ENCODE data around the gene KCNT2. TPM values are rescaled to one million over a fixed set of nuclear protein-coding genes. Genes with fewer than 3 reads are reported as not detected.

KCNT2 gene
- total RNA-seq, 1 donor from 2014 or later = 29.8 TPM

- Histone ChIP-seq H2AFZ (replicated peaks) (no peak overlapping the region), H4K20me1 (ENCODE audit: low read depth) (no peaks in the 10 kb centered on the region), H3F3A (ENCODE audit: low read depth) (peaks cover 8% of the 10 kb centered on the region), H3K27me3 (no peaks in the 10 kb centered on the region), H3K9me3 (ENCODE audit: low read depth) (no peaks in the 10 kb centered on the region), H3K27ac (peak overlapping the region; percentile 66), H3K36me3 (no peaks in the 10 kb centered on the region), H3K4me2 (peak overlapping the region; percentile 46), H3K79me2 (ENCODE audit: low read depth) (no peaks in the 10 kb centered on the region), H3K4me1 (peaks cover 34% of the 10 kb centered on the region), H3K4me3 (no peak overlapping the region), H3K9ac (no peak overlapping the region)
- no peak overlapping the region for H3K4me3 Mint-ChIP-seq
- H3K9me3 Mint-ChIP-seq = no peaks in the 10 kb centered on the region
- no peak overlapping the region for H3K27ac Mint-ChIP-seq
- TF ChIP-seq EZH2phosphoT487 (IDR thresholded peaks at IDR 0.05) = no peak
- TF ChIP-seq CTCF (IDR thresholded peaks at IDR 0.05) = no peak
- no peak for TF ChIP-seq EZH2 (IDR thresholded peaks at IDR 0.05)
- H3K27me3 Mint-ChIP-seq (ENCODE audit: insufficient read depth, low read depth) = no peaks in the 10 kb centered on the region
- DNase-seq (ENCODE audit: low spot score) = peak; percentile 40
- peaks cover 16% of the 10 kb centered on the region for H3K4me1 Mint-ChIP-seq
- no peaks in the 10 kb centered on the region for H3K36me3 Mint-ChIP-seq
Measured at GRCh38 chr1:196344453-196344852, 263.8 kb downstream of the KCNT2 start.

- Mint-ChIP-seq H3K27ac (no peak overlapping the region), H3K4me3 (no peak overlapping the region), H3K9me3 (no peaks in the 10 kb centered on the region), H3K4me1 (no peaks in the 10 kb centered on the region), H3K27me3 (ENCODE audit: insufficient read depth, low read depth) (peaks cover 2% of the 10 kb centered on the region), H3K36me3 (no peaks in the 10 kb centered on the region)
- no peaks in the 10 kb centered on the region for H3K4me1 ChIP-seq
- H3K9ac ChIP-seq = no peak overlapping the region
- H3K4me2 ChIP-seq = no peak overlapping the region
- no peaks in the 10 kb centered on the region for H3F3A ChIP-seq (ENCODE audit: low read depth)
- no peaks in the 10 kb centered on the region for H3K36me3 ChIP-seq
- no peaks in the 10 kb centered on the region for H3K27me3 ChIP-seq
- no peak overlapping the region for H3K4me3 ChIP-seq
- DNase-seq (ENCODE audit: low spot score) = no peak
- H3K27ac ChIP-seq = no peak overlapping the region
- no peak overlapping the region for H2AFZ ChIP-seq (replicated peaks)
- H3K9me3 ChIP-seq (ENCODE audit: low read depth) = no peaks in the 10 kb centered on the region
- TF ChIP-seq EZH2phosphoT487 (IDR thresholded peaks at IDR 0.05) (no peak), CTCF (IDR thresholded peaks at IDR 0.05) (no peak), EZH2 (IDR thresholded peaks at IDR 0.05) (no peak)
- no peaks in the 10 kb centered on the region for H4K20me1 ChIP-seq (ENCODE audit: low read depth)
- no peaks in the 10 kb centered on the region for H3K79me2 ChIP-seq (ENCODE audit: low read depth)
Measured at GRCh38 chr1:196324345-196324744, 283.9 kb downstream of the KCNT2 start.

- Histone ChIP-seq H3K4me2 (no peak overlapping the region), H4K20me1 (ENCODE audit: low read depth) (no peaks in the 10 kb centered on the region), H3F3A (ENCODE audit: low read depth) (no peaks in the 10 kb centered on the region), H3K27me3 (no peaks in the 10 kb centered on the region), H3K9ac (no peak overlapping the region), H3K79me2 (ENCODE audit: low read depth) (no peaks in the 10 kb centered on the region), H3K4me1 (no peaks in the 10 kb centered on the region), H3K27ac (no peak overlapping the region), H2AFZ (replicated peaks) (no peak overlapping the region), H3K9me3 (ENCODE audit: low read depth) (no peaks in the 10 kb centered on the region), H3K36me3 (no peaks in the 10 kb centered on the region), H3K4me3 (no peak overlapping the region)
- Mint-ChIP-seq H3K27me3 (ENCODE audit: insufficient read depth, low read depth) (peaks cover 2% of the 10 kb centered on the region), H3K27ac (no peak overlapping the region), H3K4me1 (no peaks in the 10 kb centered on the region), H3K9me3 (no peaks in the 10 kb centered on the region), H3K36me3 (no peaks in the 10 kb centered on the region), H3K4me3 (no peak overlapping the region)
- TF ChIP-seq CTCF (IDR thresholded peaks at IDR 0.05) = no peak
- TF ChIP-seq EZH2phosphoT487 (IDR thresholded peaks at IDR 0.05) = no peak
- TF ChIP-seq EZH2 (IDR thresholded peaks at IDR 0.05) = no peak
- DNase-seq (ENCODE audit: low spot score) = no peak
Measured at GRCh38 chr1:196323869-196324268, 284.4 kb downstream of the KCNT2 start.

All from neural progenitor cell (in vitro differentiated cells).